CD4-positive, alpha-beta T cell treated with Interleukin-21 for 1 hour (primary cell): ENCODE measurements around the gene OR52D1.

Experiments
- DNase-seq: peaks from one replicate; pipeline ENCODE4 v3.0.0-alpha.2; 2020

Gene OR52D1

GRCh38 chr11:5488385-5488784 lies at the start of gene OR52D1:
Gene OR52D1, plus strand, starts transcription at chr11:5488685. Its CDS starts 22 bp downstream, at chr11:5488707.
- no peak for DNase-seq

GRCh38 chr11:5441414-5441813 lies 47.1 kb upstream of the OR52D1 start, which contains the start of gene OR51I1:
Gene OR51I1, minus strand, starts transcription at chr11:5441514. Its CDS starts 0 bp downstream, at chr11:5441514.
- DNase-seq = no peak

- DNase-seq = no peak
These were observed 44.6 kb upstream of the OR52D1 start for GRCh38 chr11:5443835-5444393.

- DNase-seq = no peak
These were observed 39.5 kb upstream of the OR52D1 start, which contains the start of gene OR51I2 for GRCh38 chr11:5449023-5449422. Gene OR51I2, plus strand, starts transcription at chr11:5449323. Its CDS starts 4,166 bp downstream, at chr11:5453489.

GRCh38 chr11:5449432-5449831 lies 39.1 kb upstream of the OR52D1 start:
- no peak for DNase-seq

GRCh38 chr11:5460983-5461621 lies 27.4 kb upstream of the OR52D1 start:
- DNase-seq = no peak

- DNase-seq = no peak
These were observed 21.0 kb upstream of the OR52D1 start for GRCh38 chr11:5467527-5467926.

- no peak for DNase-seq
These were observed 14.6 kb upstream of the OR52D1 start for GRCh38 chr11:5473921-5474320.

- DNase-seq = peak; percentile 47
These were observed 12.2 kb upstream of the OR52D1 start for GRCh38 chr11:5476186-5476819.

GRCh38 chr11:5486003-5486402 lies 2.5 kb upstream of the OR52D1 start:
- no peak for DNase-seq

GRCh38 chr11:5486421-5486820 lies 2.1 kb upstream of the OR52D1 start:
- no peak for DNase-seq

GRCh38 chr11:5488798-5489399 lies 414 bp downstream of the OR52D1 start:
- no peak for DNase-seq

GRCh38 chr11:5489576-5490357 lies 1.3 kb downstream of the OR52D1 start:
- DNase-seq = no peak

GRCh38 chr11:5499671-5500070 lies 11.2 kb downstream of the OR52D1 start:
- DNase-seq = no peak

GRCh38 chr11:5500393-5500801 lies 11.9 kb downstream of the OR52D1 start:
- no peak for DNase-seq

GRCh38 chr11:5504403-5504921 lies 16.0 kb downstream of the OR52D1 start:
- no peak for DNase-seq

GRCh38 chr11:5505363-5506048 lies 17.0 kb downstream of the OR52D1 start:
- DNase-seq = no peak

GRCh38 chr11:5507177-5507932 lies 18.9 kb downstream of the OR52D1 start:
- no peak for DNase-seq

GRCh38 chr11:5507933-5508305 lies 19.4 kb downstream of the OR52D1 start:
- DNase-seq = no peak

GRCh38 chr11:5508605-5509004 lies 20.1 kb downstream of the OR52D1 start:
- DNase-seq = no peak

GRCh38 chr11:5509803-5510202 lies 21.3 kb downstream of the OR52D1 start, which contains the start of gene UBQLN3:
Gene UBQLN3, minus strand, starts transcription at chr11:5509957. Its CDS starts 399 bp downstream, at chr11:5509558.
- DNase-seq = no peak
